Muscle of leg (tissue), 11 donors: ENCODE measurements around the gene PLEKHA6. TPM values are rescaled to one million over a fixed set of nuclear protein-coding genes. Genes with fewer than 3 reads are reported as not detected.
A peak's percentile ranks its signal among the peaks of the same experiment; 100 is the strongest.

Source experiments
- DNase-seq: peaks from one replicate; pipeline ENCODE4 v3.0.0; 2013
- H3K27ac ChIP-seq: one replicate; pipeline ENCODE4 v1.5.1; 2013; ENCODE audit warnings: mild to moderate bottlenecking, low read length, control low read depth
- H3K27me3 ChIP-seq: one replicate; pipeline ENCODE4 v1.6.1; 2013; ENCODE audit warnings: low read length; ENCODE audit not compliant: control insufficient read depth, insufficient read depth
- H3K36me3 ChIP-seq: one replicate; pipeline ENCODE4 v1.6.1; 2013; ENCODE audit warnings: low read length; ENCODE audit not compliant: control insufficient read depth, insufficient read depth
- H3K4me1 ChIP-seq: one replicate; pipeline ENCODE4 v1.6.1; 2013; ENCODE audit warnings: low read length; ENCODE audit not compliant: control insufficient read depth, insufficient read depth
- H3K4me3 ChIP-seq: one replicate; pipeline ENCODE4 v1.5.1; 2013; ENCODE audit warnings: low read length, control low read depth
- H3K9me3 ChIP-seq: replicated peaks from 2 replicates; pipeline ENCODE4 v1.6.1; 2013; ENCODE audit warnings: low read depth, low read length; ENCODE audit not compliant: control insufficient read depth
- WGBS: methylation state at CpG from one replicate; pipeline ENCODE4 v1.1.5; 2013; ENCODE audit warnings: missing lambda C conversion rate; ENCODE audit not compliant: insufficient coverage; 5-methylcytosine and 5-hydroxymethylcytosine counted together
- polyA plus RNA-seq, 8 donors: library from polyadenylated mRNA; unstranded; fragments of 120-200 nt; gene quantifications; one replicate each; pipeline versions ENCODE4 v1.2.1 to v1.2.3, GENCODE V29; 2013; ENCODE audit warnings: inconsistent platforms in 1 of 8, low replicate concordance in 1 of 8; ENCODE audit not compliant: insufficient read length in 8 of 8, insufficient read depth in 1 of 8
- total RNA-seq: library from RNA; stranded (reverse); fragments of 120-200 nt; gene quantifications from one replicate; pipeline ENCODE4 v1.2.4, GENCODE V29; 2013

PLEKHA6 gene
- total and polyA plus RNA-seq, 9 donors, result 2.2 to 10.0 (median 4.8) TPM

- H3K27ac ChIP-seq, result no peak overlapping the region
- no peak for DNase-seq
- peaks cover 36% of the 10 kb centered on the region for H3K27me3 ChIP-seq
- H3K36me3 ChIP-seq, result no peaks in the 10 kb centered on the region
- WGBS, result 31% methylated on average over 2 of the region's 3 CpGs
- H3K4me3 ChIP-seq, result no peak overlapping the region
- peaks cover 13% of the 10 kb centered on the region for H3K4me1 ChIP-seq
- no peaks in the 10 kb centered on the region for H3K9me3 ChIP-seq
Measured at GRCh38 chr1:204192589-204193352, 167.0 kb downstream of the PLEKHA6 start.

- no peaks in the 10 kb centered on the region for H3K9me3 ChIP-seq
- H3K36me3 ChIP-seq, result no peaks in the 10 kb centered on the region
- DNase-seq, result no peak
- H3K27me3 ChIP-seq, result peaks cover 42% of the 10 kb centered on the region
- 93% methylated on average over 2 of the region's 2 CpGs for WGBS
- H3K4me3 ChIP-seq, result no peak overlapping the region
- H3K27ac ChIP-seq, result no peak overlapping the region
- peaks cover 13% of the 10 kb centered on the region for H3K4me1 ChIP-seq
Measured at GRCh38 chr1:204192046-204192445, 167.7 kb downstream of the PLEKHA6 start.

GRCh38 chr1:204191456-204191855 lies 168.3 kb downstream of the PLEKHA6 start:
- Histone ChIP-seq H3K4me1 (peaks cover 13% of the 10 kb centered on the region), H3K27me3 (peaks cover 40% of the 10 kb centered on the region), H3K4me3 (no peak overlapping the region), H3K36me3 (no peaks in the 10 kb centered on the region), H3K27ac (no peak overlapping the region), H3K9me3 (no peaks in the 10 kb centered on the region)
- WGBS, result 65% methylated on average over 4 of the region's 7 CpGs
- no peak for DNase-seq

GRCh38 chr1:204190212-204191211 lies 169.2 kb downstream of the PLEKHA6 start:
- Histone ChIP-seq H3K27ac (no peak overlapping the region), H3K4me1 (peaks cover 13% of the 10 kb centered on the region), H3K36me3 (no peaks in the 10 kb centered on the region), H3K4me3 (no peak overlapping the region), H3K9me3 (no peaks in the 10 kb centered on the region), H3K27me3 (peaks cover 39% of the 10 kb centered on the region)
- peak; percentile 71 for DNase-seq
- 2% methylated on average over 29 of the region's 44 CpGs for WGBS

- no peaks in the 10 kb centered on the region for H3K36me3 ChIP-seq
- DNase-seq, result no peak
- peaks cover 13% of the 10 kb centered on the region for H3K4me1 ChIP-seq
- WGBS, result 62% methylated on average over 2 of the region's 11 CpGs
- H3K9me3 ChIP-seq, result no peaks in the 10 kb centered on the region
- peaks cover 42% of the 10 kb centered on the region for H3K27me3 ChIP-seq
- H3K27ac ChIP-seq, result no peak overlapping the region
- H3K4me3 ChIP-seq, result no peak overlapping the region
Measured at GRCh38 chr1:204188959-204189639, 170.6 kb downstream of the PLEKHA6 start.

- Histone ChIP-seq H3K4me1 (peaks cover 13% of the 10 kb centered on the region), H3K27me3 (peaks cover 34% of the 10 kb centered on the region), H3K36me3 (no peaks in the 10 kb centered on the region), H3K9me3 (no peaks in the 10 kb centered on the region), H3K27ac (no peak overlapping the region), H3K4me3 (no peak overlapping the region)
- WGBS, result 50% methylated on average over 1 of the region's 10 CpGs
- no peak for DNase-seq
Measured at GRCh38 chr1:204186597-204186996, 173.1 kb downstream of the PLEKHA6 start.

GRCh38 chr1:204181116-204181515 lies 178.6 kb downstream of the PLEKHA6 start:
- Histone ChIP-seq H3K27me3 (peaks cover 20% of the 10 kb centered on the region), H3K9me3 (no peaks in the 10 kb centered on the region), H3K4me1 (no peaks in the 10 kb centered on the region), H3K4me3 (no peak overlapping the region), H3K36me3 (no peaks in the 10 kb centered on the region), H3K27ac (no peak overlapping the region)
- DNase-seq, result no peak
- WGBS, result no CpG with 5 or more reads among the region's 1 CpG

GRCh38 chr1:204180133-204180532 lies 179.6 kb downstream of the PLEKHA6 start:
- Histone ChIP-seq H3K9me3 (no peaks in the 10 kb centered on the region), H3K4me1 (no peaks in the 10 kb centered on the region), H3K27me3 (peaks cover 23% of the 10 kb centered on the region), H3K4me3 (no peak overlapping the region), H3K27ac (no peak overlapping the region), H3K36me3 (no peaks in the 10 kb centered on the region)
- WGBS, result 86% methylated on average over 1 of the region's 6 CpGs
- DNase-seq, result no peak

GRCh38 chr1:204178487-204179281 lies 181.0 kb downstream of the PLEKHA6 start:
- Histone ChIP-seq H3K4me3 (no peak overlapping the region), H3K9me3 (no peaks in the 10 kb centered on the region), H3K4me1 (no peaks in the 10 kb centered on the region), H3K36me3 (no peaks in the 10 kb centered on the region), H3K27ac (no peak overlapping the region), H3K27me3 (peaks cover 22% of the 10 kb centered on the region)
- no peak for DNase-seq
- 76% methylated on average over 5 of the region's 7 CpGs for WGBS
